Lower leg skin (tissue), 4 donors: ENCODE measurements around the gene POP4. TPM values are rescaled to one million over a fixed set of nuclear protein-coding genes. Genes with fewer than 3 reads are reported as not detected.

Experiments
- DNase-seq, 2 donors: peaks; one replicate each; pipeline ENCODE4 v3.0.0-alpha.2; 2019; ENCODE audit warnings: low spot score in 2 of 2
- H3K4me3 ChIP-seq: fragments of 200-600 bp; sonication (generic); 2 replicates; pipeline ENCODE4 v1.5.1; 2017; ENCODE audit warnings: mild to moderate bottlenecking, low read depth; ENCODE audit not compliant: poor library complexity, severe bottlenecking
- POLR2A ChIP-seq, 2 donors: fragments of 450-650 bp; IDR thresholded peaks; one replicate each; pipeline ENCODE4 v1.6.1; 2016 to 2017; ENCODE audit warnings: antibody characterized with exemption in 2 of 2, mild to moderate bottlenecking in 1 of 2, moderate library complexity in 1 of 2
- WGBS, 2 donors: methylation state at CpG; one replicate each; pipeline ENCODE4 v1.1.5; 2018; 5-methylcytosine and 5-hydroxymethylcytosine counted together
- intact Hi-C: fragments of 100-400 bp; cut with DNase I; formaldehyde crosslinking; loops from one replicate; pipeline ENCODE4 v1.15.0; 2023; ENCODE audit warnings: low total_unique reads
- total RNA-seq, 4 donors: library from RNA; depleted of rRNA; stranded (reverse); fragments of >200 nt; gene quantifications; one replicate each; pipeline ENCODE4 v1.1.0, GENCODE V29; 2016
- TF ChIP-seq, protein P1 (sequence below), 3 donors: fragments of 450-650 bp; IDR thresholded peaks; one replicate each; pipeline ENCODE4 v1.5.1; 2016; ENCODE audit warnings: antibody characterized with exemption in 3 of 3, mild to moderate bottlenecking in 3 of 3, moderate library complexity in 2 of 3

Gene POP4
- total RNA-seq, 4 donors from 2014 or later: 33.6 to 53.4 (median 46.4) TPM

GRCh38 chr19:29651622-29652394 lies 45.7 kb downstream of the POP4 start:
- 87 to 91% methylated on average over 7 of the region's 7 CpGs for WGBS, 2 donors
- intact Hi-C loops: no loop called here
- DNase-seq: peak in 1 of 2 donors; percentile 45
- TF ChIP-seq, protein P1, sequence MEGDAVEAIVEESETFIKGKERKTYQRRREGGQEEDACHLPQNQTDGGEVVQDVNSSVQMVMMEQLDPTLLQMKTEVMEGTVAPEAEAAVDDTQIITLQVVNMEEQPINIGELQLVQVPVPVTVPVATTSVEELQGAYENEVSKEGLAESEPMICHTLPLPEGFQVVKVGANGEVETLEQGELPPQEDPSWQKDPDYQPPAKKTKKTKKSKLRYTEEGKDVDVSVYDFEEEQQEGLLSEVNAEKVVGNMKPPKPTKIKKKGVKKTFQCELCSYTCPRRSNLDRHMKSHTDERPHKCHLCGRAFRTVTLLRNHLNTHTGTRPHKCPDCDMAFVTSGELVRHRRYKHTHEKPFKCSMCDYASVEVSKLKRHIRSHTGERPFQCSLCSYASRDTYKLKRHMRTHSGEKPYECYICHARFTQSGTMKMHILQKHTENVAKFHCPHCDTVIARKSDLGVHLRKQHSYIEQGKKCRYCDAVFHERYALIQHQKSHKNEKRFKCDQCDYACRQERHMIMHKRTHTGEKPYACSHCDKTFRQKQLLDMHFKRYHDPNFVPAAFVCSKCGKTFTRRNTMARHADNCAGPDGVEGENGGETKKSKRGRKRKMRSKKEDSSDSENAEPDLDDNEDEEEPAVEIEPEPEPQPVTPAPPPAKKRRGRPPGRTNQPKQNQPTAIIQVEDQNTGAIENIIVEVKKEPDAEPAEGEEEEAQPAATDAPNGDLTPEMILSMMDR (IDR thresholded peaks at IDR 0.05): no peak
- no peak for TF ChIP-seq POLR2A (IDR thresholded peaks at IDR 0.05)
- H3K4me3 ChIP-seq: no peak overlapping the region

GRCh38 chr19:29653398-29653797 lies 47.3 kb downstream of the POP4 start:
- WGBS, 2 donors: 87 to 93% methylated on average over 5 of the region's 5 CpGs
- intact Hi-C loops: no loop called here
- TF ChIP-seq, protein P1 (IDR thresholded peaks at IDR 0.05): no peak
- TF ChIP-seq POLR2A (IDR thresholded peaks at IDR 0.05): no peak
- DNase-seq: peak in 1 of 2 donors; percentile 53
- no peak overlapping the region for H3K4me3 ChIP-seq

- TF ChIP-seq, protein P1 (IDR thresholded peaks at IDR 0.05): no peak
- no peak for TF ChIP-seq POLR2A (IDR thresholded peaks at IDR 0.05)
- DNase-seq: peak in 1 of 2 donors; percentile 77
- intact Hi-C loops: no loop called here
- WGBS, 2 donors: 80 to 82% methylated on average over 4 of the region's 4 CpGs
- no peak overlapping the region for H3K4me3 ChIP-seq
These were observed 49.7 kb downstream of the POP4 start for GRCh38 chr19:29655648-29656335.

DNA sequence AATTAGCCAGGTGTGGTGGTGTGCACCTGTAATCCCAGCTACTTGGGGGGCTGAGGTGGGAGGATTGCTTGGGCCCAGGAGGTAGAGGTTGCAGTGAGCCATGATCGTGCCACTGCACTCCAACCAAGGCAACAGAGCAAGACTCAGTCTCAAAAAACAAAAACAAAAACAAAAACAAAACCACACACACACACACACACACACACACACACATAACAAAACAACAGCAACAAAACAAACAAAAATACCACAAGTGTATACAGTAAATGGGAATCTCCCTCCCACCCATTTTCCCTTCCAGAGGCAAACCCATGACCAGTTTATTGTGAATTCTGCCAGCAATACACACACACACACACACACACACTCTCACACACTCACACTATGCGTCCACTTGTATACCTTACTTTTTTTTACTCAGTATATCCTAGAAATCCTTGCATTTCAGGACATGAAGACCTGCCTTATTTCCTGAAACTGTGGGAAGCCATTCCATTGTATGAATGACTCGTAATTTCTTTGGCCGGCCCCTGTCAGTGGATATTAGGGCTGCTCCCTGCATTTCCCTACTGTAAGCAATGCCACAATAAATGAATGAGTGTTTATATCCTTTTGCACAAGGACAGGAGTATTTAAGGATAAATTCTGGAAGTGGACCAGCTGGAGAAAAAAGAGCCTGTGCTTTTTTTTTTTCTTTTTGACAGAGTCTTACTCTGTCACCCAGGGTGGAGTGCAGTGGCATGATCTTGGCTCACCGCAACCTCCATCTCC lies 52.3 kb downstream of the POP4 start:
- peak in 1 of 2 donors; percentile 4 for DNase-seq
- intact Hi-C loops: no loop called here
- H3K4me3 ChIP-seq: no peak overlapping the region
- TF ChIP-seq POLR2A (IDR thresholded peaks at IDR 0.05): no peak
- TF ChIP-seq, protein P1 (IDR thresholded peaks at IDR 0.05): no peak
- 86 to 87% methylated on average over 5 of the region's 5 CpGs for WGBS, 2 donors

DNA sequence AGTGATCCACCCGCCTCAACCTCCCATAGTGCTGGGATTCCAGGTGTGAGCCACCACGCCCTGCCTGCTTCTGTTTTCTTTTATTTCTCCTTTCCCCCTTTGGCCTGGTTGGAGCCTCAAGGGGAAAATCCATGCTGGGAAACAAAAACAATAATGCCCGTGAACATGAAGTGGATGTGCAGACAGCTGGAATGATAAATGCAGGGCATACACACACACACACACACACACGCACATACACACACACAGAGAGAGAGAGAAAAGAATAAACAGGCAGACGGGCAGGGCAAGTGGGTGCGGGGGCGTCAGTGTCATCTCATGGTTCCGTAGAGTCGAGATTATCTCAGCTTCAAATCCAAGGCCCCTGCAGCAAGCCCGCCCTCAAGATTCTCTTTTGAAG lies 54.8 kb downstream of the POP4 start:
- no peak for TF ChIP-seq POLR2A (IDR thresholded peaks at IDR 0.05)
- TF ChIP-seq, protein P1 (IDR thresholded peaks at IDR 0.05): no peak
- 69 to 77% methylated on average over 10 of the region's 10 CpGs for WGBS, 2 donors
- DNase-seq: no peak
- intact Hi-C loops: no loop called here
- H3K4me3 ChIP-seq: no peak overlapping the region
